Stimulated activated CD4-positive, alpha-beta T cell treated with anti-CD3 and anti-CD28 coated beads, TNF-alpha, amount 100 ng/mL, for 48 hours (primary cell): ENCODE results near the gene VAPB.

ENCODE experiments used
- DNase-seq, 3 donors: peaks; one replicate each; pipeline ENCODE4 v3.0.0-alpha.2; 2020; ENCODE audit warnings: low read depth in 3 of 3

VAPB gene

GRCh38 chr20:58461104-58461503, 72.1 kb downstream of the VAPB start:
- no peak for DNase-seq

- DNase-seq = no peak
Measured at GRCh38 chr20:58461899-58462298, 72.9 kb downstream of the VAPB start.

GRCh38 chr20:58463256-58463655, 74.2 kb downstream of the VAPB start:
- DNase-seq = no peak

- DNase-seq = no peak
Measured at GRCh38 chr20:58464838-58465237, 75.8 kb downstream of the VAPB start.

DNA sequence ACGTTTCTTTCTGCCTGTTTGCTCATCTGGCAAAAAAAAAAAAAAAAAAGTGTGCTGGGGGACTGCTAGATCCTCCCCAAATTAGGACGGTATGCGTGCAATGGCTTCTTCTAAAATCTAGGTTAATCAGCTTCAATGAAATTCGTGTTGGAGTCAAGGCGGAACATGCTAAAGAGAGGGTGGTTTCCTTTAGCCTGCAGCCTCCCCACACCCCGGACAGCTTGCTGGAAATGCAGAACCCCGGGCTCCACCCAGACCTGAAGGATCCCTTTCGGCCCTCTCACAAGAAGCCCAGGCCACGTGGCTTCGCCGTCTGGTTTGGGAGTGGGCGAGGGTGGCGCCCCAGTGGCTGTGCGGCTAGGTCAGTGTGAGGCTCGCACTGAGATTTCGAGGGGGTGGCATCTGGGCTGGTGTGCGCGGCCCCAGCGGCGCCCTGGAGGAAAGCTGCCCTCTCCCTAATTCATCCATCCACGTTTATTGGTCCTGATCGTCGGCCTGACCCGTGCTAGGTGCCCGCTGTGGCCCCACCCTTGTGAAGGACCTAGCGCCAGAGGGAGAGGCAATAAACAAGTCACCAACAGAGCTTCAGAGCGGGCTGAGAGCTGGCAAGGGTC, 77.2 kb downstream of the VAPB start:
- DNase-seq = no peak

- DNase-seq = no peak
Measured at GRCh38 chr20:58466729-58467571, 77.9 kb downstream of the VAPB start.

- DNase-seq = no peak
Measured at GRCh38 chr20:58467572-58468527, 78.8 kb downstream of the VAPB start.

- no peak for DNase-seq
Measured at GRCh38 chr20:58469616-58470015, 80.6 kb downstream of the VAPB start.

DNA sequence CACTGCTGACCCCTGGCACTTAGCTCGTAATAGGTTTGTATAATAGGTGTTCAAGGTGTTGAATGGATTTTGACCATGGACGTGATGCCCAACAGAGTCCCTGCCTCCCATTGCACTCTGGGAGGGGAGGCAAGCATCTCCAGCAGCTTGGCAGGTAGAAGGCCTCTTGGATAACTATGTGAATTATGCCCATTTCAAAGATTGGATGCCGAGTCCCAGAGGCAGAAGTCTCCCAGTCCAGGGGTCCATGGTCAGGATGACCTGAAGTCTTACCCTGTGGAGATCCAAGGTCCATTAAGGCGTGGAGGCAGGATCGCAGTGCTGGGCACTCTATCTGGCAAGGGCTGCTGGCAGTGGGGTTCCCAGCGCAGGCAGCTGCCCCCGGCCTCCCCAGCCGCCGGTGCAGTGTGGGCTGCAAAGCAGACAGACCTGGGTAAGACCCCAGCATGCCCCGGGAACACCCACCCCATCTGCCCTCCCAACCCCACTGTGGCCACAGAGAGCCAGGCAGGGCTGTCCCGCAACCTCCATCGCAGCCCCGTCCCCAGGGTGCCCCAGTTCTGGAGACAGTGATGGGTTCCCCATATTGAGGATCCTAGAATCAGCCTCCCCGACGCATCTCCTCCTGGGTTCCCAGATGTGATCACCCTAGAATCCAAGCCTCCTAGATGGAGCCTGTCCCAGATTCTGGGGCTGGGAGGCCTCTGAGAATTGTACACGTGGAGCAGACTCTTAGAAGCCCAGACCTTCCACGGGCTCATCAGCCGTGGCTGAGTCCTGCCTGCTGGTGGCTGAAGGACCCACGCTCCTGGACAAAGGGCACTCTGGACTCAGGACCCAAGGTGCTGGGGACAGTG, 81.5 kb downstream of the VAPB start:
- DNase-seq = no peak

GRCh38 chr20:58471193-58472164, 82.5 kb downstream of the VAPB start:
- no peak for DNase-seq

GRCh38 chr20:58472273-58473018, 83.4 kb downstream of the VAPB start:
- no peak for DNase-seq

DNA sequence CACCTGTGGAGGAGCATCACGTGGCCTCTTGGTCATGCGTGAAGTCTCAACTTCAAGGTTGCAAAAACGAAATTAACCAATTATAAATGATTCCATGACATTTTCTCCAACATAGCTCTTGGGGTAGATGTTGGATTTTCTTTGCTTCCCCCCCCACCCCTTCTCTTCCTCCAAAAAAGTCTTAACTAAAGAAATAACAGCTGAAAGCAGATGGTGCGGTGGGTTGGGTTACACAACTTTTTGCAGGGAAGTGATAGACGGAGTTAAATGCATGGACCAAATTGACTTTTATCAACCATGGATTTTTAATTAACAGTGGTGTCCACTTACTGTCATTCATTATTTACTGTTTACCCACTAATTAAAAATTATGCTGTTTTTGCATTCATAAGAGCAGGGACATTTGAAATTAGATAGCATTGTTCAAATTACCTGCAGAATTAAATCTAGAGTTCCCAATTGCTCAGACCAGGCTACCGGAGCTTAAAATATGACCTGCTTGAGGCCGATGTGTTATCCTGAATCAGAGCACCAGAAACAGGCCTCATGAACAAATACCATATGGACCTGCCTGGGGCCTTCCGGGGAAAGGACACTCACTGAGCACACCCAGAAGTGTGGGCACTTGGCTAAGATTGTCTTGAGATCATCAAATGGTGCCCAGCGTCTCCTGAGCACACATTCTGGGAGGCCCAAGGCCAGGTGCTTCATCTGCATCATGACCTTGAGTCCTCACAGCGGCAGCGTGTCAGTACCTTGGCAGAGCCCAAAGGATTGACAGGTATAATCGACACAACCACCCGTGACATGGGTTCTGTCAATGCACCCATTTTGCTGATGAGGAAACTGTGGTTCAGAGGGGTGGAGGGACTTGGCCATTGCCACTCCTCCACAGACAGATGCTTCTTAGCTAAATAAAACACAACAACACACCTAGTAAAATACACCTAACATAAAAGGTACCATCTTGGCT, 84.7 kb downstream of the VAPB start:
- DNase-seq = no peak

- DNase-seq = no peak
Measured at GRCh38 chr20:58475466-58475865, 86.4 kb downstream of the VAPB start.

DNA sequence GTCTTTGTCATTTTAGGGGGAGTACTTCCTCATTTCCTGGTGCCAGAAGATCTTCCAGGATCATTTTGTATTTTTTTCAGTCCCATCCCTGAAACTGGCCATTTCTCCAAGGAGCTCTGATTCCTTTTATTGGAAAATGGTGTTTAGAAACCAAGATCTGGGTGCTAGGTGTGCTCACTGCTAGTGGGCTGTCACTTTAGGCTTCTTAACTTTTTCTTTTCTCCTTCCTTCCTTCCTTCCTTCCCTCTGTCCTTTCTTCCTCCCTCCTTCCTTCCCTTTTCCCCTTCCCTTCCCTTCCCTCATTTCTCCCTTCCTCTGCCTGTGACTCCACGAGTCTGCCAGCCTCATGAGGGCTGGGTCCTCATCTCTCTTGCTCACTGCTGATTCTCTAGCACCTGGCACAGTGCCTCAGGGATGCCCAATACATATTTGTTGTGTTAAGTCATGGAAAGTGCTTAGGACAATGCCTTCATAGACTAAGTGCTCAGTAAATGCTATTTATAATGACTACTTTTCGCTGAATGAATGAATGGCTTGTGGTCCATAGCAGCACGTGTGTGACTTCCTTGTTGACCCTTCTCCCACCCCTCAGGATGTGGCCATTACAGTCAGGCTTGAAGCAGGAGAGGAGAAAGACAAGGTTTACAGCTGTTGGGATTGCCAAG, 89.2 kb downstream of the VAPB start:
- no peak for DNase-seq

DNA sequence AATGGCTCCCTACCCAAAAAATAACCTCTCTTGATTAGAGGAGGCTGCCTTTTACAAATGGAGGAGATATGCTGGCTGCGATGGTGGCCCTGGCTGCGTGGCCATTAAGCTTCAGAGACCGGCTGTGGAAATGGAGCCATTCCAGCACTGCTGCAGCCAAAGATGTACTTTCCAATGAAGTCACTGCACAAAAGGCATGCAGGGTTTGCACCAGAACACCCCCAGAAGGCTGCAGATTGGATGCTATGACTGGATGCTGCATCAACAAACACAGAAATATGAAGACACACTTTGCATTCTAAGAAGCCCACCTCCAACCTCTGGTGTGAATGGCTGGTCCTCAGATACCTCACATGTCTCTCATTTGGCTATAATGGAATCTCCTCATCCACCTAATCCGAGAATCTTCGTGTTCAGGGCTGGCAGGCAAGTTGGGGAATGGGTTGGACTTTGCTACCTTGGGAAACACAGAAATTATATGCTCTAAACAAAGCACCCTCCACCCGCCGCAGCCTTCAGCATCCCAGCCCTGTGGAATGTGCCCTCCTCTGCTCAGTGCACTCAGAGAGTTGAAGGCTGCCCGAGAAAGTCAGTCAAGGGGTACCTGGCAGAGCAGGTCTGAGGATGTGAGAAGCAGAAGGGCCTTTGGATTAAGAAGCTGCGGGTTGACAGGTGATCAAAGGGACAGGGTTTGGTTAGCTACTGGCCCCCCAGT, 90.9 kb downstream of the VAPB start:
- no peak for DNase-seq

- no peak for DNase-seq
Measured at GRCh38 chr20:58480551-58481336, 91.7 kb downstream of the VAPB start.
